DND-41 (cell line): ENCODE measurements around the gene TOM1L1.

Experiments
- EZH2 ChIP-seq: IDR thresholded peaks from 3 replicates; pipeline ENCODE4 v1.6.1; 2012; ENCODE audit warnings: borderline replicate concordance, low read depth, mild to moderate bottlenecking, moderate library complexity, low read length, inconsistent platforms; ENCODE audit not compliant: severe bottlenecking
- TF ChIP-seq, protein P1 (sequence below): IDR thresholded peaks from 2 replicates; pipeline ENCODE4 v1.5.1; 2012; ENCODE audit warnings: borderline replicate concordance, low read length, moderate library complexity, mild to moderate bottlenecking; ENCODE audit not compliant: poor library complexity, severe bottlenecking; ENCODE audit errors: extremely low read depth

- TF ChIP-seq, protein P1, sequence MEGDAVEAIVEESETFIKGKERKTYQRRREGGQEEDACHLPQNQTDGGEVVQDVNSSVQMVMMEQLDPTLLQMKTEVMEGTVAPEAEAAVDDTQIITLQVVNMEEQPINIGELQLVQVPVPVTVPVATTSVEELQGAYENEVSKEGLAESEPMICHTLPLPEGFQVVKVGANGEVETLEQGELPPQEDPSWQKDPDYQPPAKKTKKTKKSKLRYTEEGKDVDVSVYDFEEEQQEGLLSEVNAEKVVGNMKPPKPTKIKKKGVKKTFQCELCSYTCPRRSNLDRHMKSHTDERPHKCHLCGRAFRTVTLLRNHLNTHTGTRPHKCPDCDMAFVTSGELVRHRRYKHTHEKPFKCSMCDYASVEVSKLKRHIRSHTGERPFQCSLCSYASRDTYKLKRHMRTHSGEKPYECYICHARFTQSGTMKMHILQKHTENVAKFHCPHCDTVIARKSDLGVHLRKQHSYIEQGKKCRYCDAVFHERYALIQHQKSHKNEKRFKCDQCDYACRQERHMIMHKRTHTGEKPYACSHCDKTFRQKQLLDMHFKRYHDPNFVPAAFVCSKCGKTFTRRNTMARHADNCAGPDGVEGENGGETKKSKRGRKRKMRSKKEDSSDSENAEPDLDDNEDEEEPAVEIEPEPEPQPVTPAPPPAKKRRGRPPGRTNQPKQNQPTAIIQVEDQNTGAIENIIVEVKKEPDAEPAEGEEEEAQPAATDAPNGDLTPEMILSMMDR = peak; percentile 46
- TF ChIP-seq EZH2 = no peak
These were observed 9.4 kb upstream of the TOM1L1 start for GRCh38 chr17:54891176-54891821.
